GM12878 (cell line): ENCODE data around the gene TXNDC15.

ENCODE experiments used
- BRCA1 ChIP-seq: IDR thresholded peaks from 2 replicates; pipeline ENCODE4 v1.6.1; 2011; ENCODE audit warnings: low read depth, low read length, improper control_type of control experiment
- CTCF ChIP-seq, 3 experiments: IDR thresholded peaks in 2 of 3; conservative IDR thresholded peaks in 1 of 3; 2 replicates each; pipeline ENCODE4 v1.5.1; 2011; ENCODE audit warnings: low read depth in 3 of 3, low read length in 3 of 3, mild to moderate bottlenecking in 3 of 3, control low read depth in 2 of 3, moderate library complexity in 2 of 3, inconsistent platforms in 1 of 3, mixed read lengths in 1 of 3; ENCODE audit not compliant: control insufficient read depth in 2 of 3, insufficient read depth in 1 of 3; ENCODE audit errors: extremely low read depth in 1 of 3
- EP300 ChIP-seq, 2 experiments: fragments of 150-350 bp in 1 of 2; IDR thresholded peaks; 2 replicates each; pipeline ENCODE4 v1.6.1; 2011 to 2012; ENCODE audit warnings: low read depth in 2 of 2, low read length in 2 of 2, borderline replicate concordance in 1 of 2, improper control_type of control experiment in 1 of 2, inconsistent platforms in 1 of 2; ENCODE audit not compliant: control insufficient read depth in 1 of 2
- EZH2 ChIP-seq: IDR thresholded peaks from 2 replicates; pipeline ENCODE4 v1.6.1; 2012; ENCODE audit warnings: low read depth, mild to moderate bottlenecking, control low read depth, inconsistent platforms, low read length, borderline replicate concordance; ENCODE audit not compliant: control insufficient read depth
- MTA2 ChIP-seq: fragments of 450-650 bp; IDR thresholded peaks from 2 replicates; pipeline ENCODE4 v1.6.1; 2016; ENCODE audit warnings: low read depth, mild to moderate bottlenecking, moderate library complexity
- RAD21 ChIP-seq: IDR thresholded peaks from 2 replicates; pipeline ENCODE4 v1.6.1; 2011; ENCODE audit warnings: mild to moderate bottlenecking, low read depth, low read length, moderate library complexity; ENCODE audit not compliant: insufficient read depth
- RAD51 ChIP-seq: fragments of 450-650 bp; IDR thresholded peaks from 2 replicates; pipeline ENCODE4 v1.6.1; 2016; ENCODE audit warnings: moderate library complexity, mild to moderate bottlenecking, inconsistent platforms

- TF ChIP-seq CTCF (IDR thresholded peaks at IDR 0.05 in 2 of 3, conservative IDR thresholded peaks at IDR 0.05 in 1 of 3; ENCODE audit: control insufficient read depth in 2 of 3, extremely low read depth in 1 of 3, insufficient read depth in 1 of 3, low read depth in 3 of 3, low read length in 3 of 3) (no peak), RAD51 (no peak), EP300 (IDR thresholded peaks at IDR 0.05; ENCODE audit: borderline replicate concordance in 1 of 2, control insufficient read depth in 1 of 2, low read depth in 2 of 2, low read length in 2 of 2) (no peak), BRCA1 (no peak), MTA2 (no peak), RAD21 (no peak), EZH2 (no peak)
Measured at GRCh38 chr5:134878403-134878802, 4.2 kb downstream of the TXNDC15 start.
